K562 (cell line): ENCODE results near the gene APOM. TPM values are rescaled to one million over a fixed set of nuclear protein-coding genes. Genes with fewer than 3 reads are reported as not detected.
A peak's percentile ranks its signal among the peaks of the same experiment; 100 is the strongest.

Experiments used
- BRCA1 ChIP-seq, 2 experiments: fragments of 450-650 bp in 1 of 2; sonication (generic) in 1 of 2; formaldehyde crosslinking in 1 of 2; IDR thresholded peaks; 2 replicates each; pipeline versions ENCODE4 v1.5.0 to v1.6.1; 2017 to 2020; ENCODE audit warnings: mild to moderate bottlenecking in 1 of 2, missing genetic modification reagents in 1 of 2
- CBX8 ChIP-seq: fragments of 200-600 bp; sonication (generic); IDR thresholded peaks from 2 replicates; pipeline ENCODE4 v1.6.1; 2012; ENCODE audit warnings: borderline replicate concordance, mixed run types, low read depth, mild to moderate bottlenecking, moderate library complexity, mixed read lengths, low read length, control low read depth, inconsistent platforms; ENCODE audit not compliant: poor library complexity, severe bottlenecking; ENCODE audit errors: extremely low read depth
- CREB3 ChIP-seq: fragments of 450-650 bp; conservative IDR thresholded peaks from 2 replicates; pipeline ENCODE4 v1.6.1; 2016; ENCODE audit warnings: missing genetic modification characterization, low read depth, mild to moderate bottlenecking, missing compliant biosample characterization, moderate library complexity
- CREM ChIP-seq: IDR thresholded peaks from 2 replicates; pipeline ENCODE4 v1.6.1; 2014; ENCODE audit warnings: antibody characterized with exemption, low read depth
- HDAC3 ChIP-seq: fragments of 450-650 bp; IDR thresholded peaks from 2 replicates; pipeline ENCODE4 v1.6.1; 2018; ENCODE audit warnings: borderline replicate concordance, mild to moderate bottlenecking, moderate library complexity; ENCODE audit not compliant: partially characterized antibody
- HOXB6 ChIP-seq: fragments of 250-450 bp; sonication (Bioruptor Pico); IDR thresholded peaks from 2 replicates; pipeline ENCODE4 v1.5.1; 2022; ENCODE audit warnings: mild to moderate bottlenecking, borderline replicate concordance
- MCM5 ChIP-seq: fragments of 450-650 bp; IDR thresholded peaks from 2 replicates; pipeline ENCODE4 v1.6.1; 2016; ENCODE audit warnings: low read depth
- PCBP2 ChIP-seq: fragments of 200-400 bp; formaldehyde crosslinking; IDR thresholded peaks from 2 replicates; pipeline ENCODE4 v1.6.1; 2018; ENCODE audit warnings: low read length, low read depth, mild to moderate bottlenecking, moderate library complexity; ENCODE audit not compliant: poor library complexity, severe bottlenecking
- SMC3 ChIP-seq: conservative IDR thresholded peaks from 2 replicates; pipeline ENCODE4 v1.6.1; 2011; ENCODE audit warnings: low read depth, low read length, improper control_type of control experiment; ENCODE audit not compliant: insufficient read depth
- TAF7 ChIP-seq: fragments of 450-650 bp; IDR thresholded peaks from 2 replicates; pipeline ENCODE4 v1.6.1; 2016; ENCODE audit warnings: missing genetic modification characterization, missing compliant biosample characterization
- ZBTB40 ChIP-seq, 2 experiments: fragments of 450-650 bp in 1 of 2; sonication (generic) in 1 of 2; formaldehyde crosslinking in 1 of 2; IDR thresholded peaks; 2 replicates each; pipeline versions ENCODE4 v1.7.1 to v1.9.0; 2016 to 2022; ENCODE audit warnings: inconsistent platforms in 1 of 2, mild to moderate bottlenecking in 1 of 2, missing genetic modification reagents in 1 of 2
- ZNF239 ChIP-seq: fragments of 250-450 bp; sonication (Bioruptor Pico); IDR thresholded peaks from 2 replicates; pipeline ENCODE4 v1.4.0; 2020; ENCODE audit warnings: mild to moderate bottlenecking
- ZNF253 ChIP-seq: fragments of 250-450 bp; sonication (Bioruptor Pico); conservative IDR thresholded peaks from 2 replicates; pipeline ENCODE4 v1.6.1; 2021; ENCODE audit warnings: mild to moderate bottlenecking
- ZNF282 ChIP-seq: sonication (generic); formaldehyde crosslinking; IDR thresholded peaks from 2 replicates; pipeline ENCODE4 v1.8.1; 2023; ENCODE audit warnings: missing genetic modification reagents
- polyA plus RNA-seq, 8 experiments: library from polyadenylated mRNA; depleted of rRNA in 4 of 8; stranded (reverse) in 5 of 8; unstranded in 3 of 8; fragments of >200 nt; fragmentation: Nextera tagmentation in 2 of 8; fragmentation: Illumina TruSeq in 1 of 8; extraction: Ambion mirVana in 2 of 8; extraction: Trizol in 1 of 8; gene quantifications; 2 replicates each; pipeline versions ENCODE4 v1.2.1 to v1.2.3, GENCODE V29; 2011 to 2014; ENCODE audit warnings: inconsistent platforms in 1 of 8, missing spikeins in 1 of 8
- total RNA-seq, 7 experiments: library from RNA; depleted of rRNA in 6 of 7; stranded (reverse); fragments of >200 nt in 6 of 7; fragmentation: Illumina TruSeq in 2 of 7; extraction: Trizol in 2 of 7; gene quantifications; 2 replicates each; pipeline versions ENCODE4 v1.2.1 to v1.2.3, GENCODE V29; 2011 to 2021; ENCODE audit warnings: low replicate concordance in 1 of 7

Gene APOM
- total and polyA plus RNA-seq, 9 of the 15 experiments (the other 6 are each of a cell fraction or from before 2014, with no cell fraction given) = 5.7 to 24.3 (median 10.4) TPM

- TF ChIP-seq ZBTB40 (IDR thresholded peaks at IDR 0.05) (peak; percentile 73), ZBTB40 (CRISPR knock-in tag; IDR thresholded peaks at IDR 0.05) (no peak), SMC3 (no peak; the same call in 1 of the 2 replicates), TAF7 (tag) (no peak; the same call in 1 of the 2 replicates), CREM (peak; percentile 97), ZNF253 (no peak), BRCA1 (IDR thresholded peaks at IDR 0.05) (no peak), BRCA1 (CRISPR knock-in tag; IDR thresholded peaks at IDR 0.05) (no peak), CREB3 (tag) (no peak; the same call in 1 of the 2 replicates), PCBP2 (no peak), HDAC3 (no peak), ZNF239 (CRISPR knock-in tag) (no peak; the same call in 1 of the 2 replicates), MCM5 (no peak), ZNF282 (CRISPR knock-in tag) (no peak), CBX8 (no peak), HOXB6 (CRISPR knock-in tag) (no peak)
Observed at GRCh38 chr6:31702819-31703716, 47.4 kb downstream of the APOM start, which contains the start of gene ABHD16A (continued).
